ENCODE measurements around the gene HOXD3.

- TF ChIP-seq POLR2A (IDR thresholded peaks at IDR 0.05) (no peak), CTCF (IDR thresholded peaks at IDR 0.05) (no peak), EP300 (IDR thresholded peaks at IDR 0.05) (no peak), POLR2AphosphoS5 (IDR thresholded peaks at IDR 0.05) (no peak)
Observed at GRCh38 chr2:176117823-176118371, 39.2 kb upstream of the HOXD3 start.

Measured in upper lobe of left lung (tissue), 4 donors.